Gastroesophageal sphincter (tissue), 4 donors: ENCODE measurements around the gene GP2. TPM values are rescaled to one million over a fixed set of nuclear protein-coding genes. Genes with fewer than 3 reads are reported as not detected.

Source experiments
- ATAC-seq: fragments of 150-250 bp; one replicate; pipeline ENCODE4 v1.9.1; 2016; ENCODE audit warnings: mild to moderate bottlenecking, moderate library complexity
- H3K27ac ChIP-seq, 4 donors: fragments of 200-600 bp; sonication (generic) in 3 of 4; 1 replicate in 3 of 4; 2 replicates in 1 of 4; pipeline ENCODE4 v1.5.1; 2016 to 2019
- H3K27me3 ChIP-seq: fragments of 200-600 bp; sonication (generic); one replicate; pipeline ENCODE4 v1.5.1; 2019
- H3K36me3 ChIP-seq, 2 donors: fragments of 200-600 bp; sonication (generic); one replicate each; pipeline ENCODE4 v1.5.1; 2019; ENCODE audit warnings: control low read depth in 1 of 2
- H3K4me1 ChIP-seq, 3 donors: fragments of 200-600 bp; sonication (generic); 1 replicate in 2 of 3; 2 replicates in 1 of 3; pipeline ENCODE4 v1.5.1; 2016 to 2019; ENCODE audit warnings: control low read depth in 2 of 3
- H3K4me3 ChIP-seq, 2 donors: fragments of 200-600 bp; sonication (generic); one replicate each; pipeline ENCODE4 v1.5.1; 2019; ENCODE audit warnings: mild to moderate bottlenecking in 1 of 2, moderate library complexity in 1 of 2
- H3K9me3 ChIP-seq, 3 donors: fragments of 200-600 bp; sonication (generic); one replicate each; pipeline ENCODE4 v1.5.1; 2017 to 2019; ENCODE audit warnings: control low read depth in 2 of 3
- EP300 ChIP-seq: sonication (generic); formaldehyde crosslinking; IDR thresholded peaks from one replicate; pipeline ENCODE4 v1.6.1; 2017; ENCODE audit warnings: antibody characterized with exemption, mild to moderate bottlenecking
- POLR2A ChIP-seq, 2 donors: fragments of 450-650 bp; IDR thresholded peaks; one replicate each; pipeline ENCODE4 v1.6.1; 2017; ENCODE audit warnings: antibody characterized with exemption in 2 of 2, mild to moderate bottlenecking in 2 of 2, moderate library complexity in 1 of 2
- POLR2AphosphoS5 ChIP-seq: sonication (generic); formaldehyde crosslinking; IDR thresholded peaks from one replicate; pipeline ENCODE4 v1.6.1; 2017; ENCODE audit warnings: antibody characterized with exemption
- WGBS, 2 donors: methylation state at CpG; one replicate each; pipeline ENCODE4 v1.1.5; 2018; ENCODE audit warnings: low coverage in 1 of 2; 5-methylcytosine and 5-hydroxymethylcytosine counted together
- total RNA-seq, 4 donors: library from RNA; depleted of rRNA; stranded (reverse); fragments of >200 nt; gene quantifications; one replicate each; pipeline ENCODE4 v1.1.0, GENCODE V29; 2016
- TF ChIP-seq, protein P1 (sequence below), 4 experiments: fragments of 200-600 bp in 2 of 4; fragments of 450-650 bp in 2 of 4; sonication (generic) in 1 of 4; IDR thresholded peaks; one replicate each; pipeline ENCODE4 v1.5.1; 2017 to 2019; ENCODE audit warnings: antibody characterized with exemption in 4 of 4, mild to moderate bottlenecking in 2 of 4, moderate library complexity in 2 of 4

Gene GP2
- total RNA-seq, 4 donors from 2014 or later, result 0.10 TPM; not detected in 3

- WGBS, 2 donors, result 79 to 80% methylated on average over 7 of the region's 7 CpGs
- Histone ChIP-seq H3K4me3 (no peak overlapping the region), H3K27ac (no peak overlapping the region), H3K36me3 (no peaks in the 10 kb centered on the region), H3K27me3 (peaks cover 11% of the 10 kb centered on the region), H3K9me3 (no peaks in the 10 kb centered on the region), H3K4me1 (no peaks in the 10 kb centered on the region)
- no peak for ATAC-seq
- TF ChIP-seq POLR2A (IDR thresholded peaks at IDR 0.05) (no peak), POLR2AphosphoS5 (no peak), EP300 (no peak)
- TF ChIP-seq, protein P1, sequence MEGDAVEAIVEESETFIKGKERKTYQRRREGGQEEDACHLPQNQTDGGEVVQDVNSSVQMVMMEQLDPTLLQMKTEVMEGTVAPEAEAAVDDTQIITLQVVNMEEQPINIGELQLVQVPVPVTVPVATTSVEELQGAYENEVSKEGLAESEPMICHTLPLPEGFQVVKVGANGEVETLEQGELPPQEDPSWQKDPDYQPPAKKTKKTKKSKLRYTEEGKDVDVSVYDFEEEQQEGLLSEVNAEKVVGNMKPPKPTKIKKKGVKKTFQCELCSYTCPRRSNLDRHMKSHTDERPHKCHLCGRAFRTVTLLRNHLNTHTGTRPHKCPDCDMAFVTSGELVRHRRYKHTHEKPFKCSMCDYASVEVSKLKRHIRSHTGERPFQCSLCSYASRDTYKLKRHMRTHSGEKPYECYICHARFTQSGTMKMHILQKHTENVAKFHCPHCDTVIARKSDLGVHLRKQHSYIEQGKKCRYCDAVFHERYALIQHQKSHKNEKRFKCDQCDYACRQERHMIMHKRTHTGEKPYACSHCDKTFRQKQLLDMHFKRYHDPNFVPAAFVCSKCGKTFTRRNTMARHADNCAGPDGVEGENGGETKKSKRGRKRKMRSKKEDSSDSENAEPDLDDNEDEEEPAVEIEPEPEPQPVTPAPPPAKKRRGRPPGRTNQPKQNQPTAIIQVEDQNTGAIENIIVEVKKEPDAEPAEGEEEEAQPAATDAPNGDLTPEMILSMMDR (IDR thresholded peaks at IDR 0.05), result no peak
These were observed 19.5 kb downstream of the GP2 start for GRCh38 chr16:20307791-20308190.

- H3K36me3 ChIP-seq, result no peaks in the 10 kb centered on the region
- WGBS, 2 donors, result 40% methylated on average over 1 of the region's 1 CpG; no CpG with 5 or more reads in 1 of the 2 donors
- H3K27me3 ChIP-seq, result peaks cover 7% of the 10 kb centered on the region
- no peak overlapping the region for H3K4me3 ChIP-seq
- TF ChIP-seq, protein P1 (IDR thresholded peaks at IDR 0.05), result no peak
- TF ChIP-seq POLR2AphosphoS5 (no peak), EP300 (no peak), POLR2A (IDR thresholded peaks at IDR 0.05) (no peak)
- no peak for ATAC-seq
- no peak overlapping the region for H3K27ac ChIP-seq
- no peaks in the 10 kb centered on the region for H3K4me1 ChIP-seq
- H3K9me3 ChIP-seq, result no peaks in the 10 kb centered on the region
These were observed 20.1 kb downstream of the GP2 start for GRCh38 chr16:20307240-20307671.

DNA sequence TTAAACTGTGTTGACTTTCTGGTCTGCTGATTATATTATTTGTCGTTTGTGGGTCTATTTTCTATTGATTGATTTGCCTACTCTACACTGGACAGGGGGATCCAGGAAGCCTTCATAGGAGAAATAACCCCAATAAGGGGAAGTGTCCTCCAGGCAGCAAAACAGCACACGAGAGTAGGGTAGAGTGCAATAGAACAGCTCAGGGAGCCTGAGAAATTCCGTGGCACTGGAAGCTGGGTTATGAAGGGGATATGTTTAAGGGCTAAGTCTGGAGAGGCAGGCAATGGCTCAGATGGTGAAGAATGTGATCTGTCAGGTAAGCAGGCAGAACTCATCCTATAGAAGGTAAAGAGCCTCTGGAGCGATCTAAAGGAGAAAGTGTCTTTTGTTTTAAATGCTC lies 20.9 kb downstream of the GP2 start:
- Histone ChIP-seq H3K9me3 (no peaks in the 10 kb centered on the region), H3K36me3 (no peaks in the 10 kb centered on the region), H3K27ac (no peak overlapping the region), H3K27me3 (peaks cover 7% of the 10 kb centered on the region), H3K4me3 (no peak overlapping the region), H3K4me1 (no peaks in the 10 kb centered on the region)
- WGBS, 2 donors, result 55 to 79% methylated on average over 2 to 4 of the region's 4 CpGs
- TF ChIP-seq, protein P1 (IDR thresholded peaks at IDR 0.05), result no peak
- TF ChIP-seq EP300 (no peak), POLR2A (IDR thresholded peaks at IDR 0.05) (no peak), POLR2AphosphoS5 (no peak)
- ATAC-seq, result no peak

DNA sequence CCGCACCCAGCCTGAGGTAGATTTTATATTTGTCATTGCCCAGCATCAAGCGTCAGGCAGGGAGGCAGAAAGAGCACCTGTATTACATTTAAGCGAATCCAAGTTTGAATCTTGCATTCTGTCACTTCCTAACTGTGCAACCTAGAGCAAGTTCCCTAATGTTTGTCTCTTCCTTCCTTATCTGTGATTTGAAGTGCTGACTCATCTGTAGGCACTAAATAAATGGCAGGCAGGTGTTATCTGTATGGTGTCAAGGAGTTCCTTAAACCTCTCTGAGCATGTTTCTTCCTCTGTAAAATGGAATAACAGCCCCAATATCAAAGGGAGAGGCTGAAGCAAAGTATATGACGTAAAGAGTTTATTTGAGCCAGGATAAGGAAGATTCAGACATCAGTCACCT lies 24.3 kb downstream of the GP2 start:
- ATAC-seq, result no peak
- WGBS, 2 donors, result 53 to 54% methylated on average over 3 of the region's 4 CpGs
- H3K4me3 ChIP-seq, result no peak overlapping the region
- H3K36me3 ChIP-seq, result no peaks in the 10 kb centered on the region
- H3K27me3 ChIP-seq, result peaks cover 19% of the 10 kb centered on the region
- no peak overlapping the region for H3K27ac ChIP-seq
- TF ChIP-seq, protein P1 (IDR thresholded peaks at IDR 0.05), result no peak
- TF ChIP-seq EP300, result no peak
- TF ChIP-seq POLR2A (IDR thresholded peaks at IDR 0.05), result no peak
- TF ChIP-seq POLR2AphosphoS5, result no peak
- no peaks in the 10 kb centered on the region for H3K4me1 ChIP-seq
- H3K9me3 ChIP-seq, result no peaks in the 10 kb centered on the region

DNA sequence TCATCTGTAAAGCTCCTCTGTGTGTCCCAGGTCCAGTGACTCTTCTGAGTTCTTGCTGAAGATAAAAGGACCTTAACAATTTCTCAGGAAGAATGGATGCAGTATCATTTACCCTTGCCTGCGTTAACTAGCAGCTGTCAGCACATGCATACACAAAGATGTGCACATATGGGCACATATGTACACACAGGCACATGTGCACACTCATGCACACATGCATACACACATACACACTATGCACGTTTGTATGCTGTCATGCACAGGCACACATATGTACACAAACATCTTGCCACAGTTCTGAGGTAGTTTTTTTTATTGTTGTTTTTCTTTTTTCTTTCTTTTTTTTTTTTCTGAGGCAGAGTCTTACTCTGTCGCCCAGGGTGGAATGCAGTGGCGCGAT lies 24.9 kb downstream of the GP2 start:
- no peak for ATAC-seq
- WGBS, 2 donors, result 0 to 50% methylated on average over 1 to 2 of the region's 5 CpGs

More for the DNA sequence above, 24.9 kb downstream of the GP2 start:
- H3K9me3 ChIP-seq, result no peaks in the 10 kb centered on the region
- no peaks in the 10 kb centered on the region for H3K36me3 ChIP-seq
- no peaks in the 10 kb centered on the region for H3K4me1 ChIP-seq
- H3K27me3 ChIP-seq, result peaks cover 23% of the 10 kb centered on the region
- no peak overlapping the region for H3K27ac ChIP-seq
- TF ChIP-seq POLR2A (IDR thresholded peaks at IDR 0.05) (no peak), EP300 (no peak), POLR2AphosphoS5 (no peak)
- TF ChIP-seq, protein P1 (IDR thresholded peaks at IDR 0.05), result no peak
- no peak overlapping the region for H3K4me3 ChIP-seq
